GM12878 (cell line): Measurements from ENCODE around the gene ELL2. TPM values are rescaled to one million over a fixed set of nuclear protein-coding genes. Genes with fewer than 3 reads are reported as not detected.

Source experiments
- ATAC-seq: fragments of 200-7000 bp; cut with Tn5 transposase; 3 replicates; pipeline ENCODE4 v1.9.1; 2020; ENCODE audit warnings: mild to moderate bottlenecking, moderate library complexity
- BruUV-seq: library from RNA; stranded (reverse); fragments of 400-500 nt; replicated peaks from 2 replicates; lab custom pipeline; 2021; lab: Mats Ljungman, UMichigan
- CTCF ChIA-PET: fragments of 300-600 bp; sonication (Branson Sonifier 250); formaldehyde crosslinking; extraction: SDS; loops from one replicate; lab custom pipeline; 2021; ENCODE audit warnings: inconsistent platforms; lab: Yijun Ruan, JAX
- POLR2A ChIA-PET: fragments of 350-600 bp; formaldehyde crosslinking; extraction: SDS; loops from one replicate; lab custom pipeline; 2021; ENCODE audit warnings: inconsistent platforms; lab: Charles Lee
- RAD21 ChIA-PET: fragments of 300-600 bp; sonication (Branson Sonifier 250); formaldehyde crosslinking; loops from one replicate; lab custom pipeline; 2023; ENCODE audit warnings: antibody characterized with exemption; ENCODE audit not compliant: unreplicated experiment; lab: Charles Lee
- SMC1A ChIA-PET: fragments of 300-600 bp; sonication (Branson Sonifier 250); formaldehyde crosslinking; loops from one replicate; lab custom pipeline; 2023; ENCODE audit not compliant: unreplicated experiment, uncharacterized antibody; lab: Charles Lee
- DNase-seq: peaks from one replicate; pipeline ENCODE4 v3.0.0-alpha.2; 2011; ENCODE audit warnings: low read depth, low spot score
- FAIRE-seq: peaks from 3 replicates; lab custom pipeline; 2011; peaks lifted over from hg19 to GRCh38; lab: Jason Lieb, UNC
- H2AFZ ChIP-seq: 2 replicates; pipeline ENCODE4 v1.6.0; 2011; ENCODE audit warnings: low read depth, low read length, control low read depth; ENCODE audit not compliant: control insufficient read depth
- H3K27ac ChIP-seq: 2 replicates; pipeline ENCODE4 v1.5.1; 2011; ENCODE audit warnings: control low read depth; ENCODE audit not compliant: control insufficient read depth, insufficient read depth
- H3K27me3 ChIP-seq, 2 experiments: replicated peaks in 1 of 2; 2 replicates each; pipeline versions ENCODE4 v1.6.0 to v1.6.1; 2011; ENCODE audit warnings: low read length in 1 of 2; ENCODE audit not compliant: control insufficient read depth in 2 of 2, insufficient read depth in 2 of 2
- H3K36me3 ChIP-seq, 2 experiments: 2 replicates each; pipeline ENCODE4 v1.5.1; 2011; ENCODE audit warnings: low read length in 1 of 2; ENCODE audit not compliant: control insufficient read depth in 2 of 2, insufficient read depth in 2 of 2
- H3K4me1 ChIP-seq: 2 replicates; pipeline ENCODE4 v1.6.1; 2011; ENCODE audit warnings: mild to moderate bottlenecking, low read length, moderate library complexity, mixed read lengths; ENCODE audit not compliant: control insufficient read depth, insufficient read depth
- H3K4me2 ChIP-seq: 2 replicates; pipeline ENCODE4 v1.6.0; 2011; ENCODE audit warnings: control low read depth; ENCODE audit not compliant: control insufficient read depth, insufficient read depth
- H3K4me3 ChIP-seq: fragments of 200-600 bp; sonication (generic); 2 replicates; pipeline ENCODE4 v1.5.1; 2016
- H3K79me2 ChIP-seq: 2 replicates; pipeline ENCODE4 v1.6.0; 2011; ENCODE audit warnings: low read length; ENCODE audit not compliant: control insufficient read depth, insufficient read depth
- H3K9ac ChIP-seq: 2 replicates; pipeline ENCODE4 v1.8.0; 2011; ENCODE audit warnings: low read length, control low read depth, mixed read lengths; ENCODE audit not compliant: control insufficient read depth, insufficient read depth
- H3K9me3 ChIP-seq: replicated peaks from 3 replicates; pipeline ENCODE4 v1.5.1; 2011; ENCODE audit warnings: mild to moderate bottlenecking, low read length; ENCODE audit not compliant: control insufficient read depth, insufficient read depth
- H4K20me1 ChIP-seq: 2 replicates; pipeline ENCODE4 v1.6.0; 2011; ENCODE audit not compliant: control insufficient read depth, insufficient read depth
- CHD4 ChIP-seq: fragments of 200-600 bp; sonication (generic); IDR thresholded peaks from 2 replicates; pipeline ENCODE4 v1.6.1; 2016; ENCODE audit warnings: mild to moderate bottlenecking
- CTCF ChIP-seq, 3 experiments: IDR thresholded peaks in 2 of 3; conservative IDR thresholded peaks in 1 of 3; 2 replicates each; pipeline ENCODE4 v1.5.1; 2011; ENCODE audit warnings: low read depth in 3 of 3, low read length in 3 of 3, mild to moderate bottlenecking in 3 of 3, control low read depth in 2 of 3, moderate library complexity in 2 of 3, inconsistent platforms in 1 of 3, mixed read lengths in 1 of 3; ENCODE audit not compliant: control insufficient read depth in 2 of 3, insufficient read depth in 1 of 3; ENCODE audit errors: extremely low read depth in 1 of 3
- EED ChIP-seq: sonication (generic); IDR thresholded peaks from 2 replicates; pipeline ENCODE4 v1.6.1; 2016; ENCODE audit warnings: antibody characterized with exemption, low read depth
- EZH2 ChIP-seq: IDR thresholded peaks from 2 replicates; pipeline ENCODE4 v1.6.1; 2012; ENCODE audit warnings: low read depth, mild to moderate bottlenecking, control low read depth, inconsistent platforms, low read length, borderline replicate concordance; ENCODE audit not compliant: control insufficient read depth
- FOXM1 ChIP-seq: IDR thresholded peaks from 2 replicates; pipeline ENCODE4 v1.6.1; 2012; ENCODE audit warnings: low read depth, mild to moderate bottlenecking, inconsistent platforms, low read length, moderate library complexity
- HDAC2 ChIP-seq: fragments of 200-600 bp; sonication (generic); IDR thresholded peaks from 2 replicates; pipeline ENCODE4 v1.6.1; 2017
- IRF4 ChIP-seq: IDR thresholded peaks from 2 replicates; pipeline ENCODE4 v1.6.1; 2011; ENCODE audit warnings: low read depth, low read length
- MEF2B ChIP-seq: fragments of 450-650 bp; IDR thresholded peaks from 2 replicates; pipeline ENCODE4 v1.6.1; 2018; ENCODE audit warnings: mild to moderate bottlenecking, moderate library complexity; ENCODE audit not compliant: partially characterized antibody, poor library complexity, severe bottlenecking
- MLLT1 ChIP-seq: fragments of 450-650 bp; IDR thresholded peaks from 2 replicates; pipeline ENCODE4 v1.6.1; 2016; ENCODE audit warnings: mild to moderate bottlenecking
- MYB ChIP-seq: fragments of 150-350 bp; IDR thresholded peaks from 2 replicates; pipeline ENCODE4 v1.6.1; 2014; ENCODE audit warnings: mild to moderate bottlenecking, low read depth, low read length, borderline replicate concordance
- NFYA ChIP-seq: IDR thresholded peaks from 2 replicates; pipeline ENCODE4 v1.6.1; 2011; ENCODE audit warnings: low read depth, mild to moderate bottlenecking, low read length, improper control_type of control experiment, borderline replicate concordance
- NFYB ChIP-seq: IDR thresholded peaks from 2 replicates; pipeline ENCODE4 v1.6.1; 2011; ENCODE audit warnings: low read depth, mild to moderate bottlenecking, low read length, improper control_type of control experiment, moderate library complexity; ENCODE audit not compliant: insufficient read depth
- NR2C1 ChIP-seq: fragments of 450-650 bp; IDR thresholded peaks from 2 replicates; pipeline ENCODE4 v1.6.1; 2017; ENCODE audit warnings: antibody characterized with exemption, mild to moderate bottlenecking, moderate library complexity
- PAX5 ChIP-seq: IDR thresholded peaks from 2 replicates; pipeline ENCODE4 v1.6.1; 2011; ENCODE audit warnings: low read depth, low read length, borderline replicate concordance
- POLR2AphosphoS5 ChIP-seq: IDR thresholded peaks from 2 replicates; pipeline ENCODE4 v1.6.1; 2011; ENCODE audit warnings: mild to moderate bottlenecking, low read length, inconsistent platforms
- SIX5 ChIP-seq: IDR thresholded peaks from 2 replicates; pipeline ENCODE4 v1.6.1; 2011; ENCODE audit warnings: mild to moderate bottlenecking, low read depth, low read length, moderate library complexity; ENCODE audit not compliant: severe bottlenecking
- ZNF592 ChIP-seq: fragments of 450-650 bp; IDR thresholded peaks from 2 replicates; pipeline ENCODE4 v1.6.1; 2017; ENCODE audit warnings: mild to moderate bottlenecking, moderate library complexity
- ZNF622 ChIP-seq: fragments of 450-650 bp; IDR thresholded peaks from 2 replicates; pipeline ENCODE4 v1.6.1; 2017; ENCODE audit warnings: mild to moderate bottlenecking, inconsistent platforms
- WGBS: methylation state at CpG from one replicate; pipeline ENCODE4 v1.1.6; 2016; ENCODE audit warnings: low lambda C conversion rate; ENCODE audit not compliant: insufficient replicate concordance, insufficient coverage; ENCODE audit errors: missing lambda C conversion rate; 5-methylcytosine and 5-hydroxymethylcytosine counted together
- in situ Hi-C: fragments of 300-500 bp; cut with MboI; formaldehyde crosslinking; loops from 9 replicates; pipeline ENCODE4 v1.14.3; 2018; ENCODE audit warnings: mixed read lengths
- intact Hi-C: fragments of 100-400 bp; cut with micrococcal nuclease; formaldehyde crosslinking; loops from one replicate; pipeline ENCODE4 v1.14.2; 2022; ENCODE audit not compliant: unreplicated experiment
- polyA plus RNA-seq, 11 experiments: library from polyadenylated mRNA; depleted of rRNA in 4 of 11; unstranded in 6 of 11; stranded (reverse) in 5 of 11; fragments of >200 nt; fragmentation: Nextera tagmentation in 4 of 11; fragmentation: Illumina TruSeq in 1 of 11; extraction: Ambion mirVana in 4 of 11; extraction: Trizol in 1 of 11; gene quantifications; 1 replicate in 1 of 11; 2 replicates in 10 of 11; pipeline versions ENCODE4 v1.2.1 to v1.2.3, GENCODE V29; 2011 to 2016; ENCODE audit warnings: inconsistent platforms in 2 of 11, missing spikeins in 2 of 11, low read depth in 1 of 11
- total RNA-seq, 4 experiments: library from RNA; depleted of rRNA in 3 of 4; stranded (reverse); fragments of >200 nt in 3 of 4; fragmentation: Illumina TruSeq in 1 of 4; extraction: Trizol in 1 of 4; gene quantifications; 2 replicates each; pipeline versions ENCODE4 v1.2.1 to v1.2.3, GENCODE V29; 2013 to 2021

Gene ELL2
- total and polyA plus RNA-seq, 10 of the 15 experiments (the other 5 are each of a cell fraction or from before 2014, with no cell fraction given), result 24.2 to 91.4 (median 57.4) TPM

GRCh38 chr5:95986001-95986400 is 24.4 kb upstream of the ELL2 start:
- Histone ChIP-seq H3K4me3 (no peak overlapping the region), H4K20me1 (no peaks in the 10 kb centered on the region), H3K9ac (no peak overlapping the region), H3K36me3 (no peaks in the 10 kb centered on the region), H3K27me3 (no peaks in the 10 kb centered on the region), H2AFZ (no peak overlapping the region), H3K27ac (no peak overlapping the region), H3K9me3 (no peaks in the 10 kb centered on the region), H3K79me2 (no peaks in the 10 kb centered on the region), H3K4me1 (no peaks in the 10 kb centered on the region), H3K4me2 (no peak overlapping the region)
- FAIRE-seq (no peak), DNase-seq (no peak), ATAC-seq (no peak)
- in situ Hi-C loops (no loop called here), intact Hi-C loops (no loop called here)
- ChIA-PET POLR2A (interaction anchor here (0.8 to 1.2 kb wide), 5 partner anchors 9 to 116 kb away, joined by 3 read pairs; no protein-coding TSS in a partner anchor), CTCF (interaction anchor here (1.1 to 1.6 kb wide), 5 partner anchors 15 to 351 kb away, joined by 3 to 5 read pairs (median 4); no protein-coding TSS in a partner anchor), SMC1A (interaction anchor here (0.9 to 8.1 kb wide), 8 partner anchors 9 to 351 kb away, joined by 3 to 59 read pairs (median 4); no protein-coding TSS in a partner anchor), RAD21 (interaction anchor here (0.8 to 3.3 kb wide), 3 partner anchors 12 to 136 kb away, joined by 3 to 12 read pairs (median 3); no protein-coding TSS in a partner anchor)
- 96% methylated on average over 2 of the region's 2 CpGs for WGBS
- BruUV-seq, result no TSS peak
- TF ChIP-seq POLR2AphosphoS5 (no peak), MYB (no peak), CHD4 (no peak), NFYA (no peak), EED (no peak), IRF4 (no peak), SIX5 (no peak), NFYB (no peak), CTCF (IDR thresholded peaks at IDR 0.05 in 2 of 3, conservative IDR thresholded peaks at IDR 0.05 in 1 of 3; ENCODE audit: control insufficient read depth in 2 of 3, extremely low read depth in 1 of 3, insufficient read depth in 1 of 3, low read depth in 3 of 3, low read length in 3 of 3) (no peak), HDAC2 (no peak), NR2C1 (no peak), EZH2 (no peak), ZNF622 (no peak), PAX5 (no peak), MEF2B (no peak), FOXM1 (no peak), ZNF592 (no peak), MLLT1 (no peak)
